ENCODE measurements around the gene EMID1. TPM values are rescaled to one million over a fixed set of nuclear protein-coding genes. Genes with fewer than 3 reads are reported as not detected.
"Not testable (repeated sequence)": the region's sequence is repeated elsewhere in the genome, so short reads cannot be mapped to it uniquely, and the experiment has no call there.

Gene EMID1
- total RNA-seq, 3 donors from 2014 or later, result 1.1 to 4.6 (median 2.3) TPM

- H3K36me3 ChIP-seq, result no peaks in the 10 kb centered on the region
- DNase-seq (ENCODE audit: low spot score in 2 of 2), result no peak
- no peaks in the 10 kb centered on the region for H3K4me1 ChIP-seq
- H3K4me3 ChIP-seq, result no peak overlapping the region
- no peak overlapping the region for H3K27ac ChIP-seq
- no peaks in the 10 kb centered on the region for H3K9me3 ChIP-seq
- H3K27me3 ChIP-seq, result no peaks in the 10 kb centered on the region
- TF ChIP-seq POLR2A (IDR thresholded peaks at IDR 0.05), result no peak
- TF ChIP-seq CTCF (IDR thresholded peaks at IDR 0.05), result no peak
- no peak for TF ChIP-seq POLR2AphosphoS5 (IDR thresholded peaks at IDR 0.05)
- intact Hi-C loops (cut with DNase I; ENCODE audit: low total_unique reads), result no loop called here
Measured at GRCh38 chr22:29218758-29219408, 13.2 kb downstream of the EMID1 start.

GRCh38 chr22:29219409-29219782, 13.7 kb downstream of the EMID1 start:
- DNase-seq (ENCODE audit: low spot score in 2 of 2); H3K9me3 ChIP-seq; intact Hi-C loops (cut with DNase I; ENCODE audit: low total_unique reads); H3K36me3 ChIP-seq; H3K4me3 ChIP-seq; H3K27me3 ChIP-seq; H3K27ac ChIP-seq; H3K4me1 ChIP-seq: not testable (repeated sequence)

GRCh38 chr22:29219881-29220670, 14.4 kb downstream of the EMID1 start:
- intact Hi-C loops (cut with DNase I; ENCODE audit: low total_unique reads), result no loop called here
- H3K4me1 ChIP-seq, result no peaks in the 10 kb centered on the region
- no peaks in the 10 kb centered on the region for H3K36me3 ChIP-seq
- TF ChIP-seq POLR2AphosphoS5 (IDR thresholded peaks at IDR 0.05) (no peak), CTCF (IDR thresholded peaks at IDR 0.05) (no peak), POLR2A (IDR thresholded peaks at IDR 0.05) (no peak)
- H3K27me3 ChIP-seq, result no peaks in the 10 kb centered on the region
- no peak for DNase-seq (ENCODE audit: low spot score in 2 of 2)
- no peak overlapping the region for H3K27ac ChIP-seq
- H3K9me3 ChIP-seq, result no peaks in the 10 kb centered on the region
- H3K4me3 ChIP-seq, result no peak overlapping the region

GRCh38 chr22:29224121-29224858, 18.6 kb downstream of the EMID1 start:
- intact Hi-C loops (cut with DNase I; ENCODE audit: low total_unique reads), result no loop called here
- DNase-seq (ENCODE audit: low spot score in 2 of 2), result no peak
- Histone ChIP-seq H3K27ac (peak overlapping the region in 1 of 2 donors; percentile 56), H3K9me3 (no peaks in the 10 kb centered on the region), H3K4me3 (no peak overlapping the region), H3K36me3 (no peaks in the 10 kb centered on the region), H3K4me1 (no peaks in the 10 kb centered on the region), H3K27me3 (no peaks in the 10 kb centered on the region)
- no peak for TF ChIP-seq POLR2A (IDR thresholded peaks at IDR 0.05)
- no peak for TF ChIP-seq POLR2AphosphoS5 (IDR thresholded peaks at IDR 0.05)
- no peak for TF ChIP-seq CTCF (IDR thresholded peaks at IDR 0.05)

- intact Hi-C loops (cut with DNase I; ENCODE audit: low total_unique reads), result no loop called here
- H3K36me3 ChIP-seq, result no peaks in the 10 kb centered on the region
- H3K4me3 ChIP-seq, result no peak overlapping the region
- no peaks in the 10 kb centered on the region for H3K27me3 ChIP-seq
- peak overlapping the region in 1 of 2 donors; percentile 56 for H3K27ac ChIP-seq
- TF ChIP-seq POLR2A (IDR thresholded peaks at IDR 0.05), result no peak
- no peak for TF ChIP-seq POLR2AphosphoS5 (IDR thresholded peaks at IDR 0.05)
- TF ChIP-seq CTCF (IDR thresholded peaks at IDR 0.05), result no peak
- DNase-seq (ENCODE audit: low spot score in 2 of 2), result no peak
- H3K9me3 ChIP-seq, result no peaks in the 10 kb centered on the region
- no peaks in the 10 kb centered on the region for H3K4me1 ChIP-seq
Measured at GRCh38 chr22:29224859-29225410, 19.2 kb downstream of the EMID1 start.
